ENCODE measurements around the gene DPH3.

Gene DPH3

GRCh38 chr3:16290827-16291196, 26.1 kb upstream of the DPH3 start:
- DNase-seq, result peak in 1 of 5 donors; percentile 89

GRCh38 chr3:16290007-16290826, 25.5 kb upstream of the DPH3 start:
- DNase-seq, result peak; percentile 24 to 74 (median 50)

GRCh38 chr3:16289144-16289889, 24.6 kb upstream of the DPH3 start:
- no peak for DNase-seq

GRCh38 chr3:16288664-16289063, 23.9 kb upstream of the DPH3 start:
- peak in 1 of 5 donors; percentile 52 for DNase-seq

- peak in 1 of 5 donors; percentile 37 for DNase-seq
Measured at GRCh38 chr3:16286751-16287543, 22.2 kb upstream of the DPH3 start.

- peak in 4 of 5 donors; percentile 51 to 91 (median 57) for DNase-seq
Measured at GRCh38 chr3:16286161-16286560, 21.4 kb upstream of the DPH3 start.

- no peak for DNase-seq
Measured at GRCh38 chr3:16284633-16285032, 19.9 kb upstream of the DPH3 start.

GRCh38 chr3:16280671-16281070, 15.9 kb upstream of the DPH3 start:
- DNase-seq, result no peak

- DNase-seq, result no peak
Measured at GRCh38 chr3:16279010-16279801, 14.5 kb upstream of the DPH3 start.

GRCh38 chr3:16277471-16277870, 12.7 kb upstream of the DPH3 start:
- DNase-seq, result no peak

- no peak for DNase-seq
Measured at GRCh38 chr3:16273867-16274266, 9.1 kb upstream of the DPH3 start.

GRCh38 chr3:16272588-16272987, 7.8 kb upstream of the DPH3 start:
- no peak for DNase-seq

GRCh38 chr3:16270855-16271254, 6.1 kb upstream of the DPH3 start:
- no peak for DNase-seq

- DNase-seq, result no peak
Measured at GRCh38 chr3:16266714-16267113, 2.0 kb upstream of the DPH3 start.

- no peak for DNase-seq
Measured at GRCh38 chr3:16265455-16265786, 678 bp upstream of the DPH3 start.

- DNase-seq, result peak in 1 of 5 donors; percentile 10
Measured at GRCh38 chr3:16264174-16264707, 502 bp downstream of the DPH3 start.

GRCh38 chr3:16262174-16262573, 2.6 kb downstream of the DPH3 start:
- DNase-seq, result no peak

- DNase-seq, result no peak
Measured at GRCh38 chr3:16260046-16260445, 4.7 kb downstream of the DPH3 start.

- no peak for DNase-seq
Measured at GRCh38 chr3:16258866-16259265, 5.9 kb downstream of the DPH3 start.

GRCh38 chr3:16258177-16258576, 6.6 kb downstream of the DPH3 start:
- no peak for DNase-seq

- DNase-seq, result no peak
Measured at GRCh38 chr3:16257309-16257708, 7.4 kb downstream of the DPH3 start.

- DNase-seq, result no peak
Measured at GRCh38 chr3:16255726-16256125, 9.0 kb downstream of the DPH3 start.

Measured in T-helper 1 cell (primary cell).